A673 (cell line): ENCODE data around the gene RASGRP2. TPM values are rescaled to one million over a fixed set of nuclear protein-coding genes. Genes with fewer than 3 reads are reported as not detected.

ENCODE experiments used
- BruUV-seq: library from RNA; stranded (reverse); fragments of 400-500 nt; replicated peaks from 2 replicates; lab custom pipeline; 2021; lab: Mats Ljungman, UMichigan
- CTCF ChIA-PET: fragments of 300-600 bp; sonication (Branson Sonifier 250); formaldehyde crosslinking; loops from one replicate; lab custom pipeline; 2022; ENCODE audit warnings: antibody characterized with exemption; lab: Charles Lee
- POLR2A ChIA-PET: fragments of 300-600 bp; sonication (Branson Sonifier 250); formaldehyde crosslinking; loops from one replicate; lab custom pipeline; 2022; ENCODE audit warnings: antibody characterized with exemption; ENCODE audit not compliant: low non-redundant PET; lab: Charles Lee
- DNase-seq: peaks from one replicate; pipeline ENCODE4 v3.0.0-alpha.2; 2015; ENCODE audit warnings: low spot score
- H3K27ac ChIP-seq: fragments of 200-600 bp; sonication (generic); 2 replicates; pipeline ENCODE4 v1.5.1; 2016; ENCODE audit warnings: mixed run types, low read depth, mild to moderate bottlenecking, mixed read lengths, antibody characterized with exemption, low read length; ENCODE audit not compliant: poor library complexity, severe bottlenecking
- H3K27me3 ChIP-seq: fragments of 200-600 bp; sonication (generic); replicated peaks from 2 replicates; pipeline ENCODE4 v1.6.1; 2017; ENCODE audit warnings: mixed run types, low read depth, mild to moderate bottlenecking, mixed read lengths, antibody characterized with exemption, low read length; ENCODE audit not compliant: insufficient read depth, poor library complexity
- H3K36me3 ChIP-seq: fragments of 200-600 bp; sonication (generic); 2 replicates; pipeline ENCODE4 v1.6.1; 2016; ENCODE audit warnings: mixed run types, mild to moderate bottlenecking, mixed read lengths, antibody characterized with exemption, low read length; ENCODE audit not compliant: insufficient read depth, poor library complexity, severe bottlenecking
- H3K4me1 ChIP-seq: fragments of 200-600 bp; sonication (generic); 2 replicates; pipeline ENCODE4 v1.6.1; 2017; ENCODE audit warnings: mixed run types, mild to moderate bottlenecking, mixed read lengths, antibody characterized with exemption, low read length; ENCODE audit not compliant: insufficient read depth, poor library complexity, severe bottlenecking
- H3K4me3 ChIP-seq: fragments of 200-600 bp; sonication (generic); 2 replicates; pipeline ENCODE4 v1.5.1; 2016; ENCODE audit warnings: low read depth, mixed run types, mild to moderate bottlenecking, mixed read lengths, low read length; ENCODE audit not compliant: poor library complexity, severe bottlenecking
- H3K9me3 ChIP-seq: fragments of 200-600 bp; sonication (generic); 2 replicates; pipeline ENCODE4 v1.6.1; 2016; ENCODE audit warnings: mixed run types, low read depth, mild to moderate bottlenecking, mixed read lengths, antibody characterized with exemption, low read length; ENCODE audit not compliant: poor library complexity, severe bottlenecking
- EZH2 ChIP-seq: fragments of 200-600 bp; sonication (generic); IDR thresholded peaks from 2 replicates; pipeline ENCODE4 v1.6.1; 2017; ENCODE audit warnings: borderline replicate concordance, low read depth, mild to moderate bottlenecking, mixed read lengths, antibody characterized with exemption, low read length; ENCODE audit not compliant: poor library complexity, severe bottlenecking
- intact Hi-C: fragments of 100-400 bp; cut with micrococcal nuclease; formaldehyde crosslinking; loops from one replicate; pipeline ENCODE4 v1.10.0; 2022; ENCODE audit not compliant: unreplicated experiment
- total RNA-seq: library from RNA; stranded (reverse); gene quantifications from 2 replicates; pipeline ENCODE4 v1.2.3, GENCODE V29; 2021
- TF ChIP-seq, protein P1 (sequence below): fragments of 300-800, 200-600 bp; sonication (generic); conservative IDR thresholded peaks from 2 replicates; pipeline ENCODE4 v1.5.1; 2017; ENCODE audit warnings: low read depth, mild to moderate bottlenecking, antibody characterized with exemption, low read length, moderate library complexity, mixed read lengths

Gene RASGRP2
- total RNA-seq, 1 experiment from 2014 or later: 2.0 TPM

DNA sequence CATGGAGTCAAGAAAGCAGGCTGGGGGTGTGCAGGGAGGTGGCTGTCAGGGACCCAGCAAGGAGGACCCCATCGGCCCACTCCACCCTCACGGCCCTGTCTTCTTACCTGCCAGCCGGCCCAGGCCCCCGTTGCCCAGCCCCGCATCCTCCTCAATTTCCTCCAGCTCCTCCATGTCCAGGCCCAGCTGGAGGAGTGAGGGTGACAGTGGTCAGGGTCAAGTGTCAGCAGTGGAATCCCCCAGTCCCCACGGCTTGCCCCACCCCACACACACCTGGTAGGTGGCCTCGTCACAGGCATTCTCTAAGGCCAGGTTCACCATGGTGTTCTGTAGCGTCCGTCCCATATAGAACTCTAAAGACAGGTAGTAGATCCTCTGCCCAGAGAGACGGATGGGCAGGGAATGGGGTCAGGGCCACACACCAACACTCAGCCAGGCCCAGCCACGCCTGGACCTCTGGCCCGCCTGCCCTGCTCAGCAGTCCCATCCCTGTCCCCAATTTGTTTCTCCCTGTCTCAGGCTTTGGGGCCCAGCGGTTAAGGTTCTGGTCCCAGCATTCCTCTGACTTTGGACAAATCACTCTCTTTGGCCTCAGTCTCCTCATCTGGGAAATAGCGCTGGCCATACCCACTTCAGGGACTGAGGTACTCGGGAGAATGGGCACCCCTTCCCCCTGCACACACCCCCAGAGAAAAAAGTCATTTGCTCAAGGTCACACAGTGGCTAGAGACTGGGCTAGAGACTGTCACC lies 14.6 kb upstream of the RASGRP2 start:
- Histone ChIP-seq H3K36me3 (peaks cover 14% of the 10 kb centered on the region), H3K4me1 (peaks cover 6% of the 10 kb centered on the region), H3K27me3 (no peaks in the 10 kb centered on the region), H3K27ac (no peak overlapping the region), H3K4me3 (no peak overlapping the region), H3K9me3 (no peaks in the 10 kb centered on the region)
- ChIA-PET CTCF (interaction anchor here (0.6 kb wide), 1 partner anchor 309 kb away, joined by 3 read pairs; no protein-coding TSS in a partner anchor), POLR2A (no interaction called here)
- no peak for DNase-seq
- intact Hi-C loops: no loop called here
- BruUV-seq: no TSS peak
- TF ChIP-seq, protein P1, sequence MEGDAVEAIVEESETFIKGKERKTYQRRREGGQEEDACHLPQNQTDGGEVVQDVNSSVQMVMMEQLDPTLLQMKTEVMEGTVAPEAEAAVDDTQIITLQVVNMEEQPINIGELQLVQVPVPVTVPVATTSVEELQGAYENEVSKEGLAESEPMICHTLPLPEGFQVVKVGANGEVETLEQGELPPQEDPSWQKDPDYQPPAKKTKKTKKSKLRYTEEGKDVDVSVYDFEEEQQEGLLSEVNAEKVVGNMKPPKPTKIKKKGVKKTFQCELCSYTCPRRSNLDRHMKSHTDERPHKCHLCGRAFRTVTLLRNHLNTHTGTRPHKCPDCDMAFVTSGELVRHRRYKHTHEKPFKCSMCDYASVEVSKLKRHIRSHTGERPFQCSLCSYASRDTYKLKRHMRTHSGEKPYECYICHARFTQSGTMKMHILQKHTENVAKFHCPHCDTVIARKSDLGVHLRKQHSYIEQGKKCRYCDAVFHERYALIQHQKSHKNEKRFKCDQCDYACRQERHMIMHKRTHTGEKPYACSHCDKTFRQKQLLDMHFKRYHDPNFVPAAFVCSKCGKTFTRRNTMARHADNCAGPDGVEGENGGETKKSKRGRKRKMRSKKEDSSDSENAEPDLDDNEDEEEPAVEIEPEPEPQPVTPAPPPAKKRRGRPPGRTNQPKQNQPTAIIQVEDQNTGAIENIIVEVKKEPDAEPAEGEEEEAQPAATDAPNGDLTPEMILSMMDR: no peak
- no peak for TF ChIP-seq EZH2

DNA sequence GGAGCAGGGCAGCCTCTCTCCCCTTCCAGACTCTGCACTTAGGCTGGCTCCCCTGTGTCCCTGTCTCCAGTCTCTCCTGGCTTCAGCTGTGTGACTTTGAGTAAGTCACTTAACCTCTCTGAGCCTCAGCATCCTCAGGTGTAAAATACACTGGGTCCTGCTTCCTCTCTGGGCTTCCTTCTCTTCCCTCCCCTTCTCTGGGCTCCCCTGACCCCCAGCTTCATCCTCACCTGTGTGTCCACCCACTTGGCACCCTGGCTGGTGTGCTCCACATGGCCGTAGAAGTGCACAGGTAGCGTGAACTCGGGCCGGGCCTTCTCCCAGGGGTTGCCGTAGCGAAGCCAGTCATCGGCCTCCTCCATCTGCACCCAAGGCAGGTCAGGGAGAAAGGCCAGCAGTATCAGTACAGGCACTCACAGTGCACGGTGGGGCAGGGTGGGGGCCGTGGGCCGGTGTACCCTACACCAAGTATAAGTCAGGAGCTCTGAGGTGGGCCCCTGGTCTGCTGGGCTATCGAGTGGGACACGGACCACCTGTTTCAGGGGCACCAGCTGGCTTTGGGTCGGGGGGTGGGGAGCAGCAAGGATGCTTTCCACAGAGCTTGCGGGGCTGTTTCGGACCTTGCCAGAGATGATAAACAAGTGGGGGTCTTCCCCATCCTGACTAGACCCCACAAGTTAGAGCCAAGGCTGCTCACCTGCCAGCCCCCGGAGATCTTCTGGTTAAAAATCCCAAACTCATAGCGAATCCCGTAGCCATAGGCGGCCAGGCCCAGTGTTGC lies 13.8 kb upstream of the RASGRP2 start:
- ChIA-PET POLR2A (no interaction called here), CTCF (no interaction called here)
- no peaks in the 10 kb centered on the region for H3K4me1 ChIP-seq
- no peak overlapping the region for H3K4me3 ChIP-seq
- intact Hi-C loops: no loop called here
- no peaks in the 10 kb centered on the region for H3K9me3 ChIP-seq
- no peak for TF ChIP-seq EZH2
- TF ChIP-seq, protein P1: no peak
- H3K27ac ChIP-seq: no peak overlapping the region
- DNase-seq: no peak
- no peaks in the 10 kb centered on the region for H3K27me3 ChIP-seq
- BruUV-seq: no TSS peak
- peaks cover 7% of the 10 kb centered on the region for H3K36me3 ChIP-seq

DNA sequence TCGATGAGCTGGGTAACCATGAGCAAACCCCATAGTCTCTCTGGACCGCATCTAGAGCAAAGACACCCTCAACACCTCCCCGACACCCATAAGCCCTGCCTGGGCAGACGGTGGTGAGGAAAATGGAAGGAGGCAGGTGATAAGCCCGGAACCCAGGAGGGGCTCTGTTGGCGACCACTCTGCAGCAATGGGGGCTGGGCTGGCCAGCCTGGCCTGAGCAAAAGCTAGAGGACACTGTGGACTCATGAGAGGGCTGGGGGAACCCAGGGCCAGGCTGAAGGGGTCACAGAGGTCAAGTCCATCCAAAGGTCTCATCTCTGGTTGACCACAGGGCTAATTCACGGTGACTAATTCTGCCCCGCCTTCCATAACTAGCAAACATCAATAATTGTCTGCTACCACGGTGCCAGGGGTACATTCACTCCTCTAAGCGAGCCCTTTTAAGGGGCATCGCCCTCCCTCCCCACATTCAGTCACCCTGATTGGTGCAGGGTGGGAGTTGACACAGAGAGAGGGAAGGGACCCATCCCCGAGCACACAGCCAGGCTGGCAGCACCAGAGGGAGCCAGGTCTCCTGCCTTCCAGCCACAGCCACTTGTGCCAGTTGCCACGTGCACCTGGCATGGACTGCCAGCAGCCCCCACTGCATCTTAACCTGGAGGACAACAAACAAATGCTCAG lies 11.9 kb upstream of the RASGRP2 start:
- Histone ChIP-seq H3K4me1 (no peaks in the 10 kb centered on the region), H3K36me3 (no peaks in the 10 kb centered on the region), H3K4me3 (no peak overlapping the region), H3K9me3 (no peaks in the 10 kb centered on the region), H3K27me3 (no peaks in the 10 kb centered on the region), H3K27ac (no peak overlapping the region)
- no peak for DNase-seq
- POLR2A ChIA-PET: no interaction called here
- TF ChIP-seq EZH2: no peak
- TF ChIP-seq, protein P1: no peak
- intact Hi-C loops: no loop called here
- CTCF ChIA-PET: no interaction called here
- BruUV-seq: no TSS peak
